CD4-positive, alpha-beta memory T cell (primary cell): ENCODE measurements around the gene PDK3. TPM values are rescaled to one million over a fixed set of nuclear protein-coding genes. Genes with fewer than 3 reads are reported as not detected.
A peak's percentile ranks its signal among the peaks of the same experiment; 100 is the strongest.

Experiments
- CTCF ChIA-PET: fragments of 350-600 bp; sonication (Branson Sonifier 250); formaldehyde crosslinking; loops from one replicate; lab custom pipeline; 2021; ENCODE audit warnings: inconsistent platforms; ENCODE audit not compliant: partially characterized antibody; lab: Charles Lee
- POLR2A ChIA-PET: fragments of 350-600 bp; sonication (Branson Sonifier 250); formaldehyde crosslinking; loops from one replicate; lab custom pipeline; 2021; ENCODE audit not compliant: partially characterized antibody; lab: Charles Lee
- DNase-seq, 5 donors: peaks; one replicate each; pipeline versions ENCODE4 v3.0.0 to v3.0.0-alpha.2; 2020 to 2022; ENCODE audit warnings: mixed read lengths in 1 of 5
- H3K27ac ChIP-seq: one replicate; pipeline ENCODE4 v1.7.0; 2013; ENCODE audit warnings: low read depth, low read length
- H3K27me3 ChIP-seq: 2 replicates; pipeline ENCODE4 v1.7.0; 2013; ENCODE audit warnings: mild to moderate bottlenecking, low read length, moderate library complexity; ENCODE audit not compliant: insufficient read depth
- H3K36me3 ChIP-seq: 2 replicates; pipeline ENCODE4 v1.7.0; 2013; ENCODE audit warnings: mild to moderate bottlenecking, low read length, moderate library complexity; ENCODE audit not compliant: insufficient read depth
- H3K4me1 ChIP-seq: 2 replicates; pipeline ENCODE4 v1.7.0; 2013; ENCODE audit warnings: mild to moderate bottlenecking, low read length, moderate library complexity; ENCODE audit not compliant: insufficient read depth
- H3K4me3 ChIP-seq, 2 donors: one replicate each; pipeline ENCODE4 v1.7.0; 2013; ENCODE audit warnings: low read length in 2 of 2, mild to moderate bottlenecking in 1 of 2
- H3K9me3 ChIP-seq, 2 donors: one replicate each; pipeline ENCODE4 v1.7.0; 2013; ENCODE audit warnings: low read length in 2 of 2, control low read depth in 1 of 2; ENCODE audit not compliant: control insufficient read depth in 1 of 2
- H3K27ac Mint-ChIP-seq, 7 donors: one replicate each; pipeline ENCODE4 v1.8.0; 2020 to 2021; ENCODE audit warnings: mixed read lengths in 7 of 7, mild to moderate bottlenecking in 6 of 7, inconsistent platforms in 3 of 7, moderate library complexity in 3 of 7
- H3K27me3 Mint-ChIP-seq, 2 donors: one replicate each; pipeline ENCODE4 v1.8.0; 2020 to 2021; ENCODE audit warnings: mixed read lengths in 2 of 2
- H3K36me3 Mint-ChIP-seq, 2 donors: one replicate each; pipeline ENCODE4 v1.8.0; 2020 to 2021; ENCODE audit warnings: mixed read lengths in 2 of 2, inconsistent platforms in 1 of 2, mild to moderate bottlenecking in 1 of 2
- H3K4me1 Mint-ChIP-seq, 4 donors: one replicate each; pipeline ENCODE4 v1.8.0; 2020 to 2021; ENCODE audit warnings: mixed read lengths in 4 of 4, mild to moderate bottlenecking in 1 of 4
- H3K4me3 Mint-ChIP-seq, 8 donors: one replicate each; pipeline ENCODE4 v1.8.0; 2020 to 2021; ENCODE audit warnings: mixed read lengths in 8 of 8, mild to moderate bottlenecking in 7 of 8, moderate library complexity in 6 of 8, inconsistent platforms in 3 of 8
- H3K9me3 Mint-ChIP-seq, 8 donors: one replicate each; pipeline ENCODE4 v1.8.0; 2020 to 2021; ENCODE audit warnings: mixed read lengths in 8 of 8, mild to moderate bottlenecking in 5 of 8, inconsistent platforms in 3 of 8, moderate library complexity in 1 of 8
- intact Hi-C: fragments of 100-400 bp; cut with micrococcal nuclease; formaldehyde crosslinking; loops from one replicate; pipeline ENCODE4 v1.15.1; 2023
- polyA plus RNA-seq, 2 donors: library from polyadenylated mRNA; unstranded; fragments of 300-500 nt; fragmentation: Illumina TruSeq; gene quantifications; one replicate each; pipeline ENCODE4 v1.2.3, GENCODE V29; 2021
- total RNA-seq, 2 experiments: library from RNA; stranded (reverse); gene quantifications; one replicate each; pipeline ENCODE4 v1.2.3, GENCODE V29; 2021

The PDK3 gene
- total and polyA plus RNA-seq, 4 experiments from 2014 or later: 30.3 to 43.3 (median 34.3) TPM

GRCh38 chrX:24498181-24498580 lies 33.1 kb downstream of the PDK3 start:
- Mint-ChIP-seq H3K27me3 (no peaks in the 10 kb centered on the region), H3K36me3 (peaks cover 0 to 28% of the 10 kb centered on the region in 2 donors)
- POLR2A ChIA-PET: interaction anchor here (0.9 to 3.1 kb wide), 6 partner anchors 14 to 102 kb away, joined by 3 to 24 read pairs (median 12); partner anchors contain the start of gene PDK3

DNA sequence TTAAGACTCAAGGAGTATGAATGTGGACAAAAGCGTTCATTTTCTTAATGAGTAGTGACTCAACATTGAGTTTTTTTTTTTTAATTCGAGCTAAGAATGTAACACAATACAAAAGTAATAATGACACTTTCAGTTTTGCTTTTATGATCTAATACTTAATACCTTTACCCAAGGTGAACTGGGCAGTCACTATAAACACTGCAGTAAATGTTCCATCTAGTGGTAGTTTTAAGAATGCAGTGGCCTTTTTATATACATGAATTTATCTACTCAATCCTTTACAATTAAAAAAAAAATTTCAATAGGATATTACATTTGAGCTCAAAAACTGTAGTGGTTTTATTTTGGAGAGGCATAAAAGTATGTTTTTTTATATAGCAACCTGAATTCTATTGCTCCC lies 33.9 kb downstream of the PDK3 start:
- peak in 4 of 5 donors; percentile 45 to 64 (median 54) for DNase-seq
- Histone ChIP-seq H3K9me3 (no peaks in the 10 kb centered on the region), H3K4me1 (peaks cover 22% of the 10 kb centered on the region), H3K27me3 (no peaks in the 10 kb centered on the region), H3K36me3 (peaks cover 9% of the 10 kb centered on the region), H3K4me3 (no peak overlapping the region), H3K27ac (peak overlapping the region; percentile 42)
- H3K36me3 Mint-ChIP-seq: peaks cover 0 to 31% of the 10 kb centered on the region in 2 donors
- peak overlapping the region; percentile 22 to 86 (median 65) for H3K4me3 Mint-ChIP-seq
- H3K27ac Mint-ChIP-seq: peak overlapping the region; percentile 50 to 97 (median 84)
- POLR2A ChIA-PET: interaction anchor here (0.9 to 3.1 kb wide), 5 partner anchors 15 to 103 kb away, joined by 3 to 24 read pairs (median 5); partner anchors contain the start of gene PDK3
- H3K4me1 Mint-ChIP-seq: peaks cover 15 to 35% (median 20%) of the 10 kb centered on the region in 4 donors
- no peaks in the 10 kb centered on the region for H3K27me3 Mint-ChIP-seq
- CTCF ChIA-PET: interaction anchor here (0.8 to 9.6 kb wide), 18 partner anchors 11 to 135 kb away, joined by 3 to 319 read pairs (median 9); partner anchors contain the start of gene PDK3
- intact Hi-C loops: loop anchor here (1.0 to 2.0 kb wide), 4 partner anchors 18 to 128 kb away; partner anchors contain the start of gene PDK3
- no peaks in the 10 kb centered on the region for H3K9me3 Mint-ChIP-seq

More at GRCh38 chrX:24498181-24498580, 33.1 kb downstream of the PDK3 start:
- H3K36me3 ChIP-seq: peaks cover 9% of the 10 kb centered on the region
- CTCF ChIA-PET: interaction anchor here (0.8 to 9.6 kb wide), 20 partner anchors 10 to 444 kb away, joined by 3 to 319 read pairs (median 7); partner anchors contain the start of gene PDK3
- H3K4me1 ChIP-seq: peaks cover 30% of the 10 kb centered on the region
- H3K4me3 ChIP-seq: no peak overlapping the region
- H3K27me3 ChIP-seq: no peaks in the 10 kb centered on the region
- DNase-seq: peak; percentile 24 to 47 (median 31)
- Mint-ChIP-seq H3K9me3 (no peaks in the 10 kb centered on the region), H3K4me1 (peaks cover 21 to 43% (median 27%) of the 10 kb centered on the region in 4 donors), H3K27ac (peak overlapping the region; percentile 47 to 97 (median 84)), H3K4me3 (peak overlapping the region in 7 of 8 donors; percentile 22 to 86 (median 64))
- intact Hi-C loops: loop anchor here (1.0 to 2.0 kb wide), 2 partner anchors 17 to 33 kb away; partner anchors contain the start of gene PDK3
- no peaks in the 10 kb centered on the region for H3K9me3 ChIP-seq
- H3K27ac ChIP-seq: peak overlapping the region; percentile 42

GRCh38 chrX:24506082-24506481 lies 41.0 kb downstream of the PDK3 start:
- Histone ChIP-seq H3K9me3 (no peaks in the 10 kb centered on the region), H3K36me3 (peaks cover 5% of the 10 kb centered on the region), H3K4me3 (no peak overlapping the region), H3K27me3 (no peaks in the 10 kb centered on the region), H3K27ac (no peak overlapping the region), H3K4me1 (no peaks in the 10 kb centered on the region)
- no peak overlapping the region for H3K27ac Mint-ChIP-seq
- intact Hi-C loops: no loop called here
- H3K27me3 Mint-ChIP-seq: no peaks in the 10 kb centered on the region
- POLR2A ChIA-PET: no interaction called here
- H3K4me1 Mint-ChIP-seq: peaks cover 0 to 1% (median 0%) of the 10 kb centered on the region in 4 donors
- H3K36me3 Mint-ChIP-seq: peaks cover 4 to 62% of the 10 kb centered on the region in 2 donors
- no peaks in the 10 kb centered on the region for H3K9me3 Mint-ChIP-seq
- H3K4me3 Mint-ChIP-seq: no peak overlapping the region
- CTCF ChIA-PET: interaction anchor here (0.5 to 1.5 kb wide), 3 partner anchors 110 to 343 kb away, joined by 3 to 10 read pairs (median 4); no protein-coding TSS in a partner anchor
- DNase-seq: no peak

- POLR2A ChIA-PET: no interaction called here
- Mint-ChIP-seq H3K27ac (no peak overlapping the region), H3K4me3 (no peak overlapping the region), H3K9me3 (no peaks in the 10 kb centered on the region), H3K36me3 (peaks cover 4 to 58% of the 10 kb centered on the region in 2 donors), H3K27me3 (no peaks in the 10 kb centered on the region), H3K4me1 (peaks cover 0 to 5% (median 2%) of the 10 kb centered on the region in 4 donors)
- Histone ChIP-seq H3K4me3 (no peak overlapping the region), H3K4me1 (no peaks in the 10 kb centered on the region), H3K27ac (no peak overlapping the region), H3K36me3 (peaks cover 5% of the 10 kb centered on the region), H3K27me3 (no peaks in the 10 kb centered on the region), H3K9me3 (no peaks in the 10 kb centered on the region)
- CTCF ChIA-PET: interaction anchor here (1.0 kb wide), 1 partner anchor 113 kb away, joined by 4 read pairs; no protein-coding TSS in a partner anchor
- no peak for DNase-seq
- intact Hi-C loops: no loop called here
These were observed 43.3 kb downstream of the PDK3 start for GRCh38 chrX:24508375-24508774.

DNA sequence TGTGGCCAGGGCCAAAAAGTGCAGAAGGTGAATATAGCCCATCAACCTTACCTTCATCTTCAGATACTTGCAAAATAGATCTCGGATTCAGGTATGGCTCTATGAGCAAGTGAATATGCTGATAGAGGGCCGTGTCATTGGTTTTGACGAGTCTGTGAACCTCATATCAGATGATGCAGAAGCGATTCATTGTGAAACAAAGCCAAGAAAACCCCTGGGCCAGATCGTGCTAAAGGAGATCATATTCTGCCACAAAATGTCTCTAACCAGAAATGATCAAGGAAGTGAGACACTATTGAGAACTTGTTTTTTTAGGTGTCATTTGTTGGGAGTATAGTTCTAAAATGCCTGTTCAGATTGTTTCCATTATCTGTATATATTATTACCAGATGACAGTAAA lies 48.3 kb downstream of the PDK3 start:
- CTCF ChIA-PET: no interaction called here
- POLR2A ChIA-PET: no interaction called here

DNA sequence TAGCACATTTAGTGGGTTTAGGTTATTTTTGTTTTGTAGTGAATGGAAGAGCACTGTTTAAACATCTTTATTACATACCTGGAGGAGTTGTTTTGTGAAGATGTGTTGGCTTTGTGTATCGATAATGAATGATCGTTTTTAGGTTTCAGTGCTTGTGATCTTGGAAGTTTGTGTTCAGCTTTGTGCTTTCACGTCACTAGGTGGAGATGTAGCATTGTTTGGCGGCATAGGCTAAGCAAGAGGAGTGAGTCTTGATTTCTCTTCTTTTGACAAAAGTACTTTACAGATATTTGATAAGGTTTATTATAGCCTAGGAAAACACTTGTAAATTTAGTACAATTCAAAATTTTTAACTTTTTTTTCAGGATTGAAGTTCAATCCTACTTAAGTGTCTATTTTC lies 50.4 kb downstream of the PDK3 start:
- Mint-ChIP-seq H3K9me3 (no peaks in the 10 kb centered on the region), H3K36me3 (peaks cover 7 to 28% of the 10 kb centered on the region in 2 donors), H3K27ac (peak overlapping the region in 1 of 7 donors; percentile 24), H3K4me1 (peaks cover 0 to 6% (median 2%) of the 10 kb centered on the region in 4 donors), H3K27me3 (no peaks in the 10 kb centered on the region), H3K4me3 (no peak overlapping the region)
- Histone ChIP-seq H3K9me3 (no peaks in the 10 kb centered on the region), H3K36me3 (no peaks in the 10 kb centered on the region), H3K27ac (no peak overlapping the region), H3K4me3 (no peak overlapping the region), H3K4me1 (no peaks in the 10 kb centered on the region), H3K27me3 (no peaks in the 10 kb centered on the region)
- intact Hi-C loops: no loop called here
- no peak for DNase-seq
- ChIA-PET POLR2A (no interaction called here), CTCF (interaction anchor here (1.7 kb wide), 1 partner anchor 119 kb away, joined by 5 read pairs; no protein-coding TSS in a partner anchor)

More for the DNA sequence above, 48.3 kb downstream of the PDK3 start:
- peak overlapping the region in 1 of 7 donors; percentile 53 for H3K27ac Mint-ChIP-seq
- H3K36me3 Mint-ChIP-seq: peaks cover 5 to 38% of the 10 kb centered on the region in 2 donors
- no peaks in the 10 kb centered on the region for H3K27me3 Mint-ChIP-seq
- H3K27me3 ChIP-seq: no peaks in the 10 kb centered on the region
- intact Hi-C loops: no loop called here
- no peaks in the 10 kb centered on the region for H3K4me1 ChIP-seq
- H3K4me3 Mint-ChIP-seq: no peak overlapping the region
- H3K4me3 ChIP-seq: no peak overlapping the region
- no peak for DNase-seq
- no peak overlapping the region for H3K27ac ChIP-seq
- H3K36me3 ChIP-seq: no peaks in the 10 kb centered on the region
- no peaks in the 10 kb centered on the region for H3K9me3 ChIP-seq
- peaks cover 0 to 6% (median 2%) of the 10 kb centered on the region in 4 donors for H3K4me1 Mint-ChIP-seq
- H3K9me3 Mint-ChIP-seq: no peaks in the 10 kb centered on the region

GRCh38 chrX:24520472-24520871 lies 55.4 kb downstream of the PDK3 start:
- H3K27ac Mint-ChIP-seq: no peak overlapping the region
- Histone ChIP-seq H3K27ac (no peak overlapping the region), H3K27me3 (no peaks in the 10 kb centered on the region), H3K4me3 (no peak overlapping the region), H3K36me3 (no peaks in the 10 kb centered on the region), H3K9me3 (no peaks in the 10 kb centered on the region), H3K4me1 (no peaks in the 10 kb centered on the region)
- H3K27me3 Mint-ChIP-seq: no peaks in the 10 kb centered on the region
- intact Hi-C loops: no loop called here
- peaks cover 11 to 32% of the 10 kb centered on the region in 2 donors for H3K36me3 Mint-ChIP-seq
- CTCF ChIA-PET: interaction anchor here (0.7 to 1.7 kb wide), 2 partner anchors 77 to 125 kb away, joined by 3 to 5 read pairs; no protein-coding TSS in a partner anchor
- DNase-seq: no peak
- H3K4me1 Mint-ChIP-seq: no peaks in the 10 kb centered on the region
- H3K9me3 Mint-ChIP-seq: no peaks in the 10 kb centered on the region
- no peak overlapping the region for H3K4me3 Mint-ChIP-seq
- POLR2A ChIA-PET: no interaction called here
